ENCODE measurements around the gene APEH.
"Not testable (repeated sequence)": the region's sequence is repeated elsewhere in the genome, so short reads cannot be mapped to it uniquely, and the experiment has no call there.

Gene APEH

GRCh38 chr3:49689046-49689907 lies 15.1 kb downstream of the APEH start, which contains the start of the genes MST1 and RNF123:
TSS of gene MST1 (minus strand) at chr3:49689474. CDS start at chr3:49688691, 783 bp downstream.
TSS of gene RNF123 (plus strand) at chr3:49689557. CDS start at chr3:49691166, 1,609 bp downstream.
- Mint-ChIP-seq H3K36me3 (ENCODE audit: low read depth) (peaks cover 10% of the 10 kb centered on the region), H3K4me1 (peaks cover 43% of the 10 kb centered on the region), H3K27ac (peak within 1 kb of the TSS; percentile 96), H3K4me3 (peak within 1 kb of the TSS; percentile 94), H3K27me3 (ENCODE audit: low read depth, poor library complexity) (peaks cover 5% of the 10 kb centered on the region), H3K9me3 (no peaks in the 10 kb centered on the region)
- peak; percentile 97 for DNase-seq
- TF ChIP-seq, protein P1, sequence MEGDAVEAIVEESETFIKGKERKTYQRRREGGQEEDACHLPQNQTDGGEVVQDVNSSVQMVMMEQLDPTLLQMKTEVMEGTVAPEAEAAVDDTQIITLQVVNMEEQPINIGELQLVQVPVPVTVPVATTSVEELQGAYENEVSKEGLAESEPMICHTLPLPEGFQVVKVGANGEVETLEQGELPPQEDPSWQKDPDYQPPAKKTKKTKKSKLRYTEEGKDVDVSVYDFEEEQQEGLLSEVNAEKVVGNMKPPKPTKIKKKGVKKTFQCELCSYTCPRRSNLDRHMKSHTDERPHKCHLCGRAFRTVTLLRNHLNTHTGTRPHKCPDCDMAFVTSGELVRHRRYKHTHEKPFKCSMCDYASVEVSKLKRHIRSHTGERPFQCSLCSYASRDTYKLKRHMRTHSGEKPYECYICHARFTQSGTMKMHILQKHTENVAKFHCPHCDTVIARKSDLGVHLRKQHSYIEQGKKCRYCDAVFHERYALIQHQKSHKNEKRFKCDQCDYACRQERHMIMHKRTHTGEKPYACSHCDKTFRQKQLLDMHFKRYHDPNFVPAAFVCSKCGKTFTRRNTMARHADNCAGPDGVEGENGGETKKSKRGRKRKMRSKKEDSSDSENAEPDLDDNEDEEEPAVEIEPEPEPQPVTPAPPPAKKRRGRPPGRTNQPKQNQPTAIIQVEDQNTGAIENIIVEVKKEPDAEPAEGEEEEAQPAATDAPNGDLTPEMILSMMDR (IDR thresholded peaks at IDR 0.05), result no peak

DNA sequence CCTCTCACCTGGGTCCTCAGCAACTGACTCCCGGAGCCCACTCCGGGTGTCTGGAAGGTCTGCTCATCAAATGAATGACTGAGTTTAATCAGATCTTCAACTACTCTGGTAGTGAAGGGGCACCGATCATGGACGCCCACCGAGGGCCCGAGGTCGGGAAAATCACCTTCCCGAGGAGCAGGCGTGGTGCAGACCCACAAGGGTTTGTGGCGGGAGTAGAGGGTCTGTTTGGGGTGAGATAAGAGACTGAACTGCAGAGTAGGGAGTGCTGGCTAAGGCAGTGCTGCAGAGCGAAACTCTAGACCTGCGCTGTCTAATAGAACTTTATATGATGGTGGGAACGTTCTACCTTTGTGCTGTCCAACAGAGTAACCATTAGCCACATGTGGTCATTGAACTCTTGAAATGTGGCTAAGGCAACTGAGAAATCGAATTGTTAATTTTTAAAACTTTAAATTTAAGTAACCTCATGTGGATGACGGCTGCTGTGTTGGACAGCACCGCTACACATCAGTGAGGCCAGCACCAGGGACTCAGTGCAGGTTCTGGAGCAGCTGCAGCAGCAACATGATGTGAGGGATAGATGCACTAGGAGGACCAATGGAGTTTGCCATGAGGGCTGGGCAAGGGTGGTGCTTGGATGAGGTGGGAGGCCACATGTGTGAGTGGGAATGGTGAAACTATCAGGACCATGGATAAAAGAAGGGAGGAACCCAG lies 15.9 kb downstream of the APEH start:
- peaks cover 48% of the 10 kb centered on the region for H3K4me1 Mint-ChIP-seq
- H3K27ac Mint-ChIP-seq; H3K27me3 Mint-ChIP-seq (ENCODE audit: low read depth, poor library complexity); H3K36me3 Mint-ChIP-seq (ENCODE audit: low read depth); DNase-seq; H3K9me3 Mint-ChIP-seq: not testable (repeated sequence)
- H3K4me3 Mint-ChIP-seq, result peak overlapping the region; percentile 94

DNA sequence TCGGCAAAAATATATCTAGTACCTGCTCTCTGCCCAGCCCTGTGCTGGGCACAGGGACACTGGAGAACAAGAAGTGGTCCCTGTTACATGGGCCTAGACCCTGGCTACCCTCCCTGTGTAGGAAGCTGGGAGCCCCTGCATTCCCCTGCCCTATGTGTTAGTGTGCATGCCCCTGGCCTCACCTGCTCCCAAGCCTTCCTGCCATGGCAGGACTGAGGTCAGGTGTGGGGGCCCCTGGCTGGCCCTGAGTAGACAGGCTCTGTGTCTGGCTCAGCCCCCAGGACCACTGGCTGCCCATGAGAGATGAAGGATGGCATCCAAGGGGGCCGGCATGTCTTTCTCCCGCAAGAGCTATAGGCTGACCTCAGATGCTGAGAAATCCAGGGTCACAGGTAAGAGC lies 16.7 kb downstream of the APEH start:
- Mint-ChIP-seq H3K4me1 (peaks cover 48% of the 10 kb centered on the region), H3K4me3 (peak overlapping the region; percentile 94)
- H3K9me3 Mint-ChIP-seq; DNase-seq; H3K36me3 Mint-ChIP-seq (ENCODE audit: low read depth); H3K27me3 Mint-ChIP-seq (ENCODE audit: low read depth, poor library complexity); H3K27ac Mint-ChIP-seq: not testable (repeated sequence)

DNA sequence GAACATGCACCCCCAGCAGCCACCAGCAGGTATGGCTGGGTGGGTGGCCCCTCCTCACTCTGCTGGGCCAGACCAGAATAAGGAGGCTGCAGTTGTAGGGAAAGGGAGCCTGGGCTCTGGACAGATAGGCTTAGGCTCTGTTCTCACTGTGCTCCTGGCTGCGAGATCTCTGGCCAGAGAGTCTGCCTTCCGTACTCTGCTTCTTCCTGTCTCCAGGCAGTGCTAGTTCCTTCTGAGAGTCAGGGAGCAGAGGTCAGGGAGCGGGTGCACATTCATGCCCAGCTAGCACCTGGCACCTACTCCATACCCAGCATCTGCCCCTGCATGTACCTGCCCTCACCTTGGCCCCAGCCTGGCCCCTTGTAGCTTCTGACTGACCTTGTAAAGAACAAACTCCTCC lies 17.3 kb downstream of the APEH start:
- not testable (repeated sequence) for H3K4me3 Mint-ChIP-seq

GRCh38 chr3:49694409-49695070 lies 20.4 kb downstream of the APEH start:
- H3K4me3 Mint-ChIP-seq; H3K9me3 Mint-ChIP-seq; H3K36me3 Mint-ChIP-seq (ENCODE audit: low read depth); DNase-seq; H3K27me3 Mint-ChIP-seq (ENCODE audit: low read depth, poor library complexity): not testable (repeated sequence)
- H3K4me1 Mint-ChIP-seq, result peaks cover 27% of the 10 kb centered on the region
- peak overlapping the region; percentile 83 for H3K27ac Mint-ChIP-seq

More for the DNA sequence above, 17.3 kb downstream of the APEH start:
- not testable (repeated sequence) for DNase-seq; H3K36me3 Mint-ChIP-seq (ENCODE audit: low read depth); H3K27me3 Mint-ChIP-seq (ENCODE audit: low read depth, poor library complexity); H3K9me3 Mint-ChIP-seq; H3K27ac Mint-ChIP-seq
- H3K4me1 Mint-ChIP-seq, result peaks cover 48% of the 10 kb centered on the region

DNA sequence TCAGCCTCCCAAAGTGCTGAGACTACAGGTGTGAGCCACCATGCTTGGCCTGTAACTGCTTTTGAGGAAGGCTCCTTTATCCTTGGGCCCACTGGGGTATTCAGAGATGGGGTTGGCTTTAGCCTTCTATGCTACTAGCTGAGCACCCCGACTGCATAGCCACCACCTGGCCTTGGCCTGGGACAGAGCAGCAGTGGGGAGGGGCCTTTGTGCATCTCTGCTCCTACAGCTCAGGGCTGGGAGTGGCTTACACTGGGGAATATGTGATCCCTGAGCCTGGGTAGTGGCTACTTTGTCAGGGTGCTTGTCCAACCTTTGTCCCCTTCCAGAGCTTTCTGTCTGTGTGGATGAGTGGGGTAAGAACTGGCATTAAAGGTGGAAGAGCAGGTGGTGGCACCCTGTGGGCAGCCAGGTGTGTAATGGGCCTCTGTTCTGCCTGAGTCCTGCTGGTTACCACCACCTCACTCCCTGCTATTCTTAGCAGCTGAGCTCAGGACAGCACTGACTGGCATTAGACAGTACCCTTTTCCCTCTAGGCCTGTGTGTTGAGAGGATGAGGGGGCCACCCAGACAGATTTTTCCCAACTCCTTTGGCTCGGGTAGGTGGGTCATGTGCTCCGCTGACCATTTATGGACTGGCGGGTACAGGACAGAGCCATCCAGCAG lies 21.3 kb downstream of the APEH start:
- peaks cover 18% of the 10 kb centered on the region for H3K4me1 Mint-ChIP-seq
- not testable (repeated sequence) for H3K4me3 Mint-ChIP-seq; H3K9me3 Mint-ChIP-seq; H3K27me3 Mint-ChIP-seq (ENCODE audit: low read depth, poor library complexity); H3K27ac Mint-ChIP-seq; H3K36me3 Mint-ChIP-seq (ENCODE audit: low read depth); DNase-seq

- no peaks in the 10 kb centered on the region for H3K9me3 Mint-ChIP-seq
- no peak overlapping the region for H3K4me3 Mint-ChIP-seq
- DNase-seq, result no peak
- H3K27ac Mint-ChIP-seq, result no peak overlapping the region
- TF ChIP-seq, protein P1 (IDR thresholded peaks at IDR 0.05), result no peak
- H3K36me3 Mint-ChIP-seq (ENCODE audit: low read depth), result no peaks in the 10 kb centered on the region
- peaks cover 4% of the 10 kb centered on the region for H3K4me1 Mint-ChIP-seq
- no peaks in the 10 kb centered on the region for H3K27me3 Mint-ChIP-seq (ENCODE audit: low read depth, poor library complexity)
Measured at GRCh38 chr3:49699281-49699979, 25.3 kb downstream of the APEH start.

Data from nephron progenitor cell (in vitro differentiated cells).